GM12874 (cell line): ENCODE results near the gene FABP1.

Experiments used
- TF ChIP-seq, protein P1 (sequence below): IDR thresholded peaks from 2 replicates; pipeline ENCODE4 v1.5.1; 2011; ENCODE audit warnings: low read depth, mild to moderate bottlenecking, control low read depth, low read length, moderate library complexity; ENCODE audit not compliant: insufficient read depth

FABP1 gene

DNA sequence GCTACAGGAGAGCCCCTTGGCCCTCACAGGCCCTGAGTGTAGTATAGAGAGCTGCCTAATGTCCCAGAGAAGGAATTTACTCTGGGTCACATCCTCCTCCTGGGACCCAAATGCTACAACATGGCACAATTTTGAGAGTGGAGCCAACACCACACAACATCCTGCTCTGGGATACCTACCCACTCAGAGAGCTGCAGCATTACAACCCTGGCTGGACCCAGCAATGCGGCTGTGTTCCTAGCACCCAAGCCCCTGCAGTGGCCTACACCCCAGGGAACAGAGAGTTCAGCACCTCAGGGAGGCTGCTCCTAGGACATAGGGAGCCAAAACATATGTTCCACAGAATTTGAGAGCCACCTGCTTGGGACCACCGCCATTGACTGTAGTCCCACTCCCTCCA is 19.3 kb upstream of the FABP1 start:
- TF ChIP-seq, protein P1, sequence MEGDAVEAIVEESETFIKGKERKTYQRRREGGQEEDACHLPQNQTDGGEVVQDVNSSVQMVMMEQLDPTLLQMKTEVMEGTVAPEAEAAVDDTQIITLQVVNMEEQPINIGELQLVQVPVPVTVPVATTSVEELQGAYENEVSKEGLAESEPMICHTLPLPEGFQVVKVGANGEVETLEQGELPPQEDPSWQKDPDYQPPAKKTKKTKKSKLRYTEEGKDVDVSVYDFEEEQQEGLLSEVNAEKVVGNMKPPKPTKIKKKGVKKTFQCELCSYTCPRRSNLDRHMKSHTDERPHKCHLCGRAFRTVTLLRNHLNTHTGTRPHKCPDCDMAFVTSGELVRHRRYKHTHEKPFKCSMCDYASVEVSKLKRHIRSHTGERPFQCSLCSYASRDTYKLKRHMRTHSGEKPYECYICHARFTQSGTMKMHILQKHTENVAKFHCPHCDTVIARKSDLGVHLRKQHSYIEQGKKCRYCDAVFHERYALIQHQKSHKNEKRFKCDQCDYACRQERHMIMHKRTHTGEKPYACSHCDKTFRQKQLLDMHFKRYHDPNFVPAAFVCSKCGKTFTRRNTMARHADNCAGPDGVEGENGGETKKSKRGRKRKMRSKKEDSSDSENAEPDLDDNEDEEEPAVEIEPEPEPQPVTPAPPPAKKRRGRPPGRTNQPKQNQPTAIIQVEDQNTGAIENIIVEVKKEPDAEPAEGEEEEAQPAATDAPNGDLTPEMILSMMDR: no peak

DNA sequence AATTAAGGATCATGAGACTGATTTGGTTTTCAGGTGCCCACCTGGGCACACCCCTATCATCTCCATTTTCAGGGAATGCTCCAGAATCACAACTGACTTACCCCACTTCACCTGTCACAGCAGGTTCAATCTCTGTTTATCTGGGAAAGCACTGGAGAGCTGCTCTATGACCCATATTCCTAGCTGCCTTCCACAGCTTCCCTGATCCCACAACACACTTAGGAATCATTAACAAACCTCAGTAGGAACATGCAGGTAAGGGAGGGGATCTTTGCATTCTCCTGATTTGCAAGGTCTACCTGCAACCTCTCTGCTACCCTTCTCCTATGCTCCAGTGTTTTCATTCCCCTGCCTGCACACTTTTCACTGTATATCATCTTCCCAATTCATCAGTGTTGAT is 18.7 kb upstream of the FABP1 start:
- TF ChIP-seq, protein P1: no peak

DNA sequence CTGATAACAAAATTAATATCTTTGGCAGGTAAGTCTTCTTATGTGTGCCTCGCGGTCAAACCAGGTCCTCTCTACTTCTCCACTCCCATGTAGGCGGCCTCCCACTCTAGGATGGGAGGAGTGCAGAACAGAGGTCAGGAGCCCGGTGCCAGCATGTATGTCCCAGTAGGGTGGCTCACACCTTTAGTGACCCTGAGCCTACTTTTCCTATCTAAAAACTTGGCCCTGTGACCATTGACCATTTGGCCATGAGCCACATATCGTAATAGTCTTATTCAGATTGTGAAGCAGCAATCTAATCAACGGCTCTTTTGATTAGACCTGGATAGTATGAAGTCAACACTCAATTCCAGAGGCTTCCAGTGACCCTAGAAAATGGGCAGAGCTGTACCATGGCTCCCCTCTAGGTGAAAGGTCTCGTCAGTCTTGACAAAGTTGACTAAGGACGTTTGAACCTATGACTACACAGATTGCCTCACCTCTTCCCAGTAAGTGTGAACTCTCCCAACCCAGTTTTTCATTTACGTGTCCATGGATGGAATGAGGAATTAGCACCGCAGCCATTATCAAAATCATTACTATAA is 17.1 kb upstream of the FABP1 start:
- TF ChIP-seq, protein P1: no peak

DNA sequence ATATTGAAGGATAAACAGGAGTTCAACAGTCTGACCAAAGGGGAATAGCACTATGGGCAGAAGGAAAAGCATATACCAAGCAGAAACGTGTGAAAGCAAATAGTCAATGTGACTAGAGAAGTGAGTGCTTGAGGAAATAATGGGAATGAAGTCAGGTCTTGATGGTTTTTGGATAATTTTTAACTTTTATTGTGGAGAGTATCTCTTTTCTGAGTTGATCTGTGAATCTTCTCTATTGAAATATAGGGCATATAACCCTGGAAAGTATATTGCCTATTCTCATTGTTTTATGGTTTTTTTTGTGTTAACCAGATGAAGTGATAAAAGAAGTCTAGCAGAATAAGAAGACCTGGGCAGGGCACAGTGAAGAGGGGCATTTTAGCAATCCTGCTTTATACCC is 16.4 kb upstream of the FABP1 start:
- TF ChIP-seq, protein P1: no peak

DNA sequence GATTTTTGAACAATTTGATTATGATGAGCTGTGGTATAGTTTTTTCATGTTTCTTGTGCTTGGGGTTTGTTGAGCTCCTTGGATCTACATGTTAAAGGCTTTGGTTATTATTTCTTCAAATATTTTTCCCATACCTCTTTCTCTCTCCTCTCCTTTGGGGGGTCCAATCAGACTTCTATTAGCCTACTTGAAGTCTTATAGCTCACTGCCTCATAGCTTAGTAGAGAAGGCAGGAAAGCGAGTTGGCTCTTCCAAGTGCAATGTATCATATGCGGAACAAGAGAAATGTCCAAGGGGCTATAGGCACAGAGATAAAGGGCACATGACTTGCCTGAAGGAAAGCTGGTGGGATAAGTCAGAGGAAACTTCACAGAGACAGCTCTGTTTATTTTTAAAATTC is 14.1 kb upstream of the FABP1 start:
- TF ChIP-seq, protein P1: no peak

DNA sequence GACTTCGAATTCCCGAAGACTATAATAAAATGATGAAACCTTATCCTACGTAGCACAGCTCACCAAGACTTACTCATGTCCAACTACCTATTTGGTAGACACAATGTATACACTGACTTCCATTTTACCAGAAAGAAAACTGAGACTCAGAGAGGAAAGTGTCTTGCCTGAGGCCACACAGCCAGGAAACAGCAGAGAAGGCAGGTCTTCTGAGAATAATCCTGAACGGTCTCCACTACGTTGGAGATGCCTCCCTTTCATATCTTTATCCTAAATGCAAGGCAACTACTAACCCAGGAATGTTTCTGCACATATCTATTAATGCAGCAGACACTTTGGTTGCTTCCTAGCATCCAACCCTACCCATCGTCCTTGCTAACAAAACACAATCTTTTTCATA is 11.9 kb upstream of the FABP1 start:
- TF ChIP-seq, protein P1: no peak

DNA sequence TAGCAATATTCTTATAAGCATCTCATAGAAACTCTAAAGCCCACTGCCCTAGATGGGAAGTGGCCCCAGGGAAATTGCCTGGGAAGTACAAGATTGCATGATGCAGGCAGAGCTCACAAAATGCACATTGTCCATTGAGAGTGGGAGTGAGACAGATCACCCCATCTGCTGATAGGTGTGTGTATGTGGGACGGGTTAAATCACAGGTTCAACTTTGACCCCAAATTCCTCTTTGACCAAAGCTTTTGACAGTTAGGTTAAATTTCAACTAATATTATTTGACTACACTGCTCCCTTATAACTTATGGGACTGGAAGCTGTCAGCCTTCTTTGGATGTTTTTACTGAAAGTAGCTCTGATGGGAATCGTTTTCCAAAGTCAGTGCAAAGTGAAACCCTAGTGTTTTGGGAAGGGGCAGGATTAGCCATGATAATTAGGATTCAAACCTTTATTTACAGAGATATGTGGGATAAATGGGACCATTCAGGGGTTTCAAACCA is 11.4 kb upstream of the FABP1 start:
- TF ChIP-seq, protein P1: no peak
